Activated CD4-positive, alpha-beta memory T cell treated with anti-CD3 and anti-CD28 coated beads for 36 hours (primary cell): ENCODE data around the gene FANCE. TPM values are rescaled to one million over a fixed set of nuclear protein-coding genes. Genes with fewer than 3 reads are reported as not detected.

Source experiments
- CTCF ChIA-PET: fragments of 350-600 bp; sonication (Branson Sonifier 250); formaldehyde crosslinking; loops from one replicate; lab custom pipeline; 2021; ENCODE audit warnings: antibody characterized with exemption, inconsistent platforms; lab: Charles Lee
- POLR2A ChIA-PET: fragments of 350-600 bp; sonication (Branson Sonifier 250); formaldehyde crosslinking; loops from one replicate; lab custom pipeline; 2021; ENCODE audit warnings: antibody characterized with exemption; lab: Charles Lee
- DNase-seq: peaks from one replicate; pipeline ENCODE4 v3.0.0-alpha.2; 2020
- H3K27ac Mint-ChIP-seq: one replicate; pipeline ENCODE4 v1.8.0; 2021; ENCODE audit warnings: mixed read lengths
- H3K27me3 Mint-ChIP-seq: one replicate; pipeline ENCODE4 v1.8.0; 2021; ENCODE audit warnings: mixed read lengths
- H3K36me3 Mint-ChIP-seq: one replicate; pipeline ENCODE4 v1.8.0; 2021; ENCODE audit warnings: mixed read lengths
- H3K4me1 Mint-ChIP-seq: one replicate; pipeline ENCODE4 v1.8.0; 2021; ENCODE audit warnings: low read depth, mixed read lengths
- H3K4me3 Mint-ChIP-seq: one replicate; pipeline ENCODE4 v1.8.0; 2021; ENCODE audit warnings: mild to moderate bottlenecking, mixed read lengths
- H3K9me3 Mint-ChIP-seq: one replicate; pipeline ENCODE4 v1.8.0; 2021; ENCODE audit warnings: mixed read lengths
- intact Hi-C: fragments of 100-400 bp; cut with micrococcal nuclease; formaldehyde crosslinking; loops from one replicate; pipeline ENCODE4 v1.15.1; 2023
- total RNA-seq, 2 experiments: library from RNA; stranded (reverse); gene quantifications; one replicate each; pipeline ENCODE4 v1.2.3, GENCODE V29; 2021

Gene FANCE
- total RNA-seq, 2 experiments from 2014 or later = 18.9 to 19.2 TPM

DNA sequence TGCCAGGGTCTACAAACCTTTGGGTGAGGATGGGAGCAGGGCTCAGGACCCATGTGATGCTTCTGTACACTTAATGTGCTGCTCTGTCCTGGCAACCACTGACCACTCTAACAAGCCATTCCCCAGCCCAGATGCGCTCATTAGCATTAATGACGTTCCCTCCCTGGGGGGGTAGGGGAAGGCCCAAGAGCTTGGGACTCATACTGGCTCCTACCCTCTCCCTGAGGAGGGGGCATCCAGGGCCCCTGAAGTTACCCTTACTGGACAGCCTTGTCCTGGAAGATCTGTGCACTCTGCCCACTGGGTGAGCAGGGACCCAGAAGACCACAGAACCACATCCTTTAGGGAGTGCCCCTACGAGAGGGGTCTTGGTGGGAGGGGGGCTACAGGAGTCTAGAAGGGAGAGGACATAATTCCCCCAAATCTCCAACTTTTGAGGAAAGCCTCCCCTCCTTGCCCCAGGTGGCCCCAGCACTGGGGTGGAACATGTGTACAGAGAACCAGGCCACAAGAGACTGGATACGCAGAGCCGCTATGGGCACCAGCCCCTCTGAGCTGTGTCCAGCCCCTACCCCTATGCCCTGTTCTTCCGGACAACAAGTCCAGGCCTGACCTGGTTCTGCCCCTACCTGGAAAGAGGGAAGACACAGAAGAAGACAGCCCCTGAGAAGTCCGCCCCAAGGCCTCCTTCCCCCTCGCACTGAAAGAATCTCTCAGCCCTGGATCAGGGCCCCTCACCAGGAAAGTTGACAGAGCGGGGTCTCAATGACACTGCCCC lies 43.3 kb downstream of the FANCE start:
- Mint-ChIP-seq H3K27me3 (peaks cover 8% of the 10 kb centered on the region), H3K36me3 (no peaks in the 10 kb centered on the region), H3K27ac (no peak overlapping the region), H3K9me3 (no peaks in the 10 kb centered on the region), H3K4me3 (peak overlapping the region; percentile 61), H3K4me1 (peaks cover 14% of the 10 kb centered on the region)
- DNase-seq = no peak
- intact Hi-C loops = no loop called here
- POLR2A ChIA-PET = interaction anchor here (0.6 to 3.0 kb wide), 2 partner anchors 22 to 24 kb away, joined by 3 to 11 read pairs; no protein-coding TSS in a partner anchor
- CTCF ChIA-PET = interaction anchor here (0.8 kb wide), 1 partner anchor 8 kb away, joined by 3 read pairs; no protein-coding TSS in a partner anchor

DNA sequence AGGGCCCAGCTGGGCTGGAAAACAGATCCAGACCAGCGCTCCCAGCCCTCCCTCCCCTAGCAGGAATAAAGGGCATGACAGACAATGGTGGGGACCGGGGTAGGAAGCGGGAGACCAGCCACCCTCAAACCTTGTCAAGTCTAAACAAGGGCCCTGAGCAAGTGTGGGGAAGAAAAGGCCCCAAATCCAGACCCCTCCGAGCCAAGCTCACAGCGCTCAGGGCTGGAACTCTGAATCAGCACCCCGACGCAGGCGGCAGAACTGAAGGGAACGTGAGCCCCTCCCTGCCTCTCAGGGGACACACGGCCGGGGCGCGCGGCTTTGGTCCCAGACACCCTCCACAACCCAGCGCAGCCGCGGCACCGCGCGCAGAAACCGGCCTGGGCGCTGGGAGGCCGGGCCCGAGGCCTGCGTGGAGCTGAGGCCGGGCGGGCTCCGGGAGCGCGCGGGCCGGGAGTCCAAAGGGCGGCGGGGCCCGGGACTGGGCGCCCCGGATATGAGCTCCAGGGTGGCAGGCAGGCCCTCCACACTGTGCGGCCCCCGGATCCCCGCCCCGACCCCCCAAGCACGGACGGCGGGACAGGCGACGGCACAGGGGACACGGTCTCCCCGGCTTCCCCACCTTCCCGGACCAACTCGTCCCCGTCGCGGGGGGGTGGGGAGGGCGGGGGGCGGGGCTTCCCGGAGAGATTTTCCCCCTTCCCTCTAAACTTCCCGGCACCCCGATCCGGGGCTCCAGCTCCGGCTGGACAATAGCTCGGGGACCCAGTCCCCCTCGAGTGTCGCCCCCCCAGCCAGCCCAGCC lies 44.1 kb downstream of the FANCE start:
- ChIA-PET POLR2A (interaction anchor here (0.9 to 3.0 kb wide), 3 partner anchors 22 to 28 kb away, joined by 3 to 11 read pairs (median 5); partner anchors contain the start of gene RPL10A), CTCF (interaction anchor here (0.8 to 1.7 kb wide), 6 partner anchors 9 to 291 kb away, joined by 3 to 5 read pairs (median 3); partner anchors contain the start of gene ARMC12)
- H3K27ac Mint-ChIP-seq = no peak overlapping the region
- no peak for DNase-seq
- no peaks in the 10 kb centered on the region for H3K36me3 Mint-ChIP-seq
- intact Hi-C loops = no loop called here
- peaks cover 14% of the 10 kb centered on the region for H3K4me1 Mint-ChIP-seq
- H3K27me3 Mint-ChIP-seq = peaks cover 11% of the 10 kb centered on the region
- H3K4me3 Mint-ChIP-seq = peak overlapping the region; percentile 61
- no peaks in the 10 kb centered on the region for H3K9me3 Mint-ChIP-seq

DNA sequence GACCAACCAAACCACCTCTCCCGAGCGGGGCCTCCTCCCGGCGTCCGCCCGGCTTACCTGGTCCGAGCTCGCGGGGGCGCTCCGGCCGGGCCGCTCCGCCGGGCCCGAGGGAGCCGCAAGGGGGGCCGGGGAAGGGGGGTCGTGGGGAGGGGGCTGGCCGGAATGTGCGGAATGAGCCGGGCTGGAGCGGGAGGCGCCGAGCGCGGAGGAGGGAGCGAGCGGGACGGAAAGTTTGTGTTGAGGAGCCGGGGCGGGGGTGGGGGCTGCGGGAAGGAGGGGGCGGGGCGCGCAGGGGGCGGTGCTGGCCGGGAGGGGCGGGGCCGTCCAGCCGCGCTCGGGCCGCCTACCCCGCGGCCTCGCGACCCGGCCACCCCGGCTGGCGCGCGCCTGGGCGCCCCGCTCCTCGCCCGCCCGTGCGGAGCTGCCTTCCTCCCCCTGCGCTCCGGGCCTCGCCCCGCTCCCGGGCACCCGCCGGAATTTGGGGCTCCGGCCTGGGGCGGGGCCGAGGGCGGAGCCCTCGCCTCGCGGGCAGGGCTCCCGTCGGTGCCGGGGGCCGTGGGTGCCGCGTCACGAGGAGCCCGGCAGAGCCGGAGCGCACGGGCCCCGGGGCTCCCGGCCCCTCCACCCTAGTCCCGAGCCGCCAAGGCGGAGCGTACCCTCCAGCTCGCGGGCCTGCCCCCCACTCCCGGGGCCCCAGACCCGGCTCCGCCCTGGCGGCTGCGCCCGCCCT lies 44.9 kb downstream of the FANCE start, which contains the start of gene TEAD3:
TSS of gene TEAD3 (minus strand) at position 239 of the 730 bp plus-strand sequence.
- POLR2A ChIA-PET = interaction anchor here (0.9 to 3.0 kb wide), 5 partner anchors 23 to 29 kb away, joined by 3 to 11 read pairs (median 5); partner anchors contain the start of gene RPL10A
- H3K36me3 Mint-ChIP-seq = no peaks in the 10 kb centered on the region

DNA sequence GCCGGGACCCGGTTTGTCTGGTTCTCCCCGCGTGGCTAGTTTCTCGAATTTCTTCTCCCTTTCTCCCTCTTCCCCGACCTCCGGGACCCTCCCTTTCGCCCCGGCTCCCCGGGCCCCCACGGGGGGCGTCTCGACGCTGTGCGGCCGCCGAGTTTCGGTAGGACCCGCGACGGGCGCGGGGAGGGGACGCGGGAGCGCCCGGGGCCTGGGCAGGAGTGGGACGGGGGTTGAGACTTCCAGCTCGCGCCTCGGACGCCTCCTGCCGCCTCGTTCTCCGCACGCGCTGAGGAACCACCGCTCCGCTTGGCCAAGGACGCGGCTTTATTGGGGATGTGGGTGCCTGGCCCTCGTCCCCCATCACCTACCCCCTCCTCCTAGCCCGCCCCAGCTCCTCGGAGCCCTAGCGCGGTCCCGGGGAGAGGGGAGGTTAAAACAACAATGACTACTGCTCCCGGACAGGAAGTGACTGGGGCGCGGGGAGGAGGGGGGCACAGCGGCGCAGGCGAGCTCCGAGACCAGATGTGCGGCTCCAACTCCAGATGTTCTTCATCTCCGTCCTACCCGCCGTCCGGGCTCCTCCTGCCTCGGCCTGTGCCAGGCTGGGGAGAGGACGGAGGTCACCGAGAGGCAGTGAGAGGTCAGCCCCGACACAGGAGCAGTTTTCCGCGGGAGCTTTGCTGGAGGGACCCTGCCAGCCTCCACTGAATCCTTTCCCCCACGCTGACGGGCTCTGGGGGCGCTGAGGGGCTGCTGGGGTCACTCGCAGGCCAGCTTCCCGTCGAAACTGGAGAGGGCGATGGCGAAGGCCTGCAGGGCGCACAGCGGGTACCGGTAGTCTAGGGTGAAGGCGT lies 45.7 kb downstream of the FANCE start:
- peak; percentile 69 for DNase-seq
- no peaks in the 10 kb centered on the region for H3K36me3 Mint-ChIP-seq
- H3K4me1 Mint-ChIP-seq = peaks cover 14% of the 10 kb centered on the region
- H3K27me3 Mint-ChIP-seq = peaks cover 11% of the 10 kb centered on the region
- no peak overlapping the region for H3K27ac Mint-ChIP-seq
- POLR2A ChIA-PET = interaction anchor here (1.2 to 3.0 kb wide), 4 partner anchors 24 to 30 kb away, joined by 4 to 11 read pairs (median 5); partner anchors contain the start of gene RPL10A
- CTCF ChIA-PET = interaction anchor here (0.9 to 1.7 kb wide), 8 partner anchors 9 to 204 kb away, joined by 3 to 5 read pairs (median 3); no protein-coding TSS in a partner anchor
- H3K9me3 Mint-ChIP-seq = no peaks in the 10 kb centered on the region
- peak overlapping the region; percentile 71 for H3K4me3 Mint-ChIP-seq
- intact Hi-C loops = no loop called here

More for the DNA sequence above, 44.9 kb downstream of the FANCE start, which contains the start of gene TEAD3:
- no peak within 1 kb of the TSS for H3K27ac Mint-ChIP-seq
- peaks cover 11% of the 10 kb centered on the region for H3K27me3 Mint-ChIP-seq
- H3K9me3 Mint-ChIP-seq = no peaks in the 10 kb centered on the region
- peaks cover 14% of the 10 kb centered on the region for H3K4me1 Mint-ChIP-seq
- peak; percentile 55 for DNase-seq
- peak within 1 kb of the TSS; percentile 71 for H3K4me3 Mint-ChIP-seq
- intact Hi-C loops = no loop called here
- CTCF ChIA-PET = interaction anchor here (0.9 to 1.7 kb wide), 11 partner anchors 10 to 291 kb away, joined by 3 to 5 read pairs (median 3); partner anchors contain the start of gene ARMC12

DNA sequence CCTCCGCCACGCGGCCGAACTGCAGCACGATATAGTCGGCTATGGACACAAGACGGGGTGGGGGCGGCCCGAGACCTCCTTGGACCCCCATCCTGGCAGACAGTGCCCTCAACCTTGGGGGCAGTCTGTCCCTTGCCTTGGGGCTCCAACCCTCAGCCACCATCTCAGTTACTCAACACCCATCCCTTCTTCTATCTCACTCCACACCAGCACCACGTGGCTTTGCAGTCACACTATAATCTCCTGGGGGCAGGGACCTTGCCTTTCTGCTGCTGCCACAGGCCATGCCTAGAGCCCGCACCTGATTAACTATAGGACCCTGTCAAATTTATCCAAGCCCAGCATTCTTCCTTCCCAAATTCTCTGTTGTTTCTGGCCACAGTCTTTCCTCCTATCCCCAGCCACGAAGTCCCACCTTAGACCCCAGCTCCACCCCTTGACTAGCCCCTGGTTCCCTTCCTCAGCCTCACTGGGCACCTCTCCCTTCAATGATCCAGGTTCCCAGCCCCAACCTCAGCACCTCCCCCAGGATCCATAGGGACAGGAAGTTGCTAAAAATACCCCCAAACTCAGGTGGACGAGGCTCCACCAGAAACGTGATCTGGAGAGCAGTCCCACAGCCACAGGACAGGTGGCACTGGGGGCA lies 46.4 kb downstream of the FANCE start:
- CTCF ChIA-PET = interaction anchor here (1.1 to 1.7 kb wide), 5 partner anchors 12 to 205 kb away, joined by 3 to 5 read pairs (median 3); no protein-coding TSS in a partner anchor
- Mint-ChIP-seq H3K27me3 (peaks cover 11% of the 10 kb centered on the region), H3K4me1 (peaks cover 13% of the 10 kb centered on the region), H3K36me3 (no peaks in the 10 kb centered on the region), H3K4me3 (peak overlapping the region; percentile 71), H3K9me3 (no peaks in the 10 kb centered on the region), H3K27ac (no peak overlapping the region)
- DNase-seq = no peak
- POLR2A ChIA-PET = interaction anchor here (1.2 to 3.0 kb wide), 2 partner anchors 25 to 27 kb away, joined by 5 to 11 read pairs; no protein-coding TSS in a partner anchor
- intact Hi-C loops = no loop called here

DNA sequence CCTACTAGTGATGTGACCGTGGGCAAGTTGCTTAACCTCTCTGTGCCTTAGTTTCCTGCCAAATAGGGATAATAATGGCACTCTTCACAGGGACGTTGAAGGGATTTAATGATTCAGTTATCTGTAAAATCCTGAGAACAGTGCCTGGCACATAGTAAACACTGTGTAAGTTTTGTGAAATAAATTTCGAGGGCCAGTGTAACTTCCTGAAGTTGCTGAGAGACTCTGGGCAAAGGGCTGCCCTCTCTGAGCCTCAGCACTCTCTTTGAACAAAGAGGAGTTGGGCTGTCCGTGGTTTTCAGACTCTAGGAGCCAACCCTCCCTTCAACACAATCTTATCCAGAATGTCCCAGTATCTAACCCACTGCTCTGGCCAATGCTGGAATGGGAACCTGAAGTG lies 47.2 kb downstream of the FANCE start:
- CTCF ChIA-PET = no interaction called here

DNA sequence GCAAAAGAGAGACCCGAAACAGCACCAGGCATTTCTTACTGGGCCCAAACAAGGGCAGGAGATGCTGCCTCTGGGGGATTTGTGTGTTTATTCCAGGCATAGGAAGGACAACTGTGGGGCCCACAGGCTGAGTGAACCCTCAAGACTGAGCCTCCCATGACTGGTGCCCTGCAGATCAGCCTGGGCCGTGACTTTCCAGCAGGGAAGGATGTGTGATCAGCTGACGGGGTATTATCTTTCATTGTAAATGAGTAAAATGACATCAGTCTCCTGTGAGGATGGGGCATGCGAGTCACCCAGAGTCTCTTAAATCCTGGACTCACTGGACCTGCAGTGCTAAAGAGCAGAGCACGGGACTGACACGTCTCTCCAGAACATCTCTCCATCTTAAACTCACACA lies 48.6 kb downstream of the FANCE start:
- H3K4me3 Mint-ChIP-seq = no peak overlapping the region
- no peaks in the 10 kb centered on the region for H3K36me3 Mint-ChIP-seq
- H3K27me3 Mint-ChIP-seq = peaks cover 11% of the 10 kb centered on the region
- intact Hi-C loops = no loop called here
- peaks cover 7% of the 10 kb centered on the region for H3K4me1 Mint-ChIP-seq
- DNase-seq = no peak
- CTCF ChIA-PET = no interaction called here
- POLR2A ChIA-PET = no interaction called here
- H3K27ac Mint-ChIP-seq = no peak overlapping the region
- no peaks in the 10 kb centered on the region for H3K9me3 Mint-ChIP-seq

More for the DNA sequence above, 47.2 kb downstream of the FANCE start:
- H3K36me3 Mint-ChIP-seq = no peaks in the 10 kb centered on the region
- H3K9me3 Mint-ChIP-seq = no peaks in the 10 kb centered on the region
- POLR2A ChIA-PET = no interaction called here
- H3K4me1 Mint-ChIP-seq = peaks cover 7% of the 10 kb centered on the region
- intact Hi-C loops = no loop called here
- H3K27ac Mint-ChIP-seq = no peak overlapping the region
- no peak overlapping the region for H3K4me3 Mint-ChIP-seq
- H3K27me3 Mint-ChIP-seq = peaks cover 11% of the 10 kb centered on the region
- no peak for DNase-seq

DNA sequence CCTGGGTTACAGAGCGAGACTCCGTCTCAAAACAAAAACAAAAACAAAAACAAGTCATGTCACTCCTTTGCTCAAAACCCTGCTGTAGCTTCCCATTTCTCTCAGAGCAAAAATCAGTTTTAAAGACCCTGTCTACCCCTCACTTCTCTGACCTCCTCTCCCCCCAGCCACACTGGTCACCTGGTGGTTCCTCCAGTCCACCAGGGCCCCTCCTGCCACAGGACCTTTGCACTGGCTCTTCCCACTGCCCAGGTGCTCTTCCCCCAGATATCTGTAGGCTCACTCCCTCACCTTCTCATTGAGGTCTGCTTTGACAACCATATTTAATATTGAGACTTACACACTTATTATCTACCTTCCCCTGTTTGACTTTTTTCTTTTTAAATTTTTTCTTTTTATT lies 49.6 kb downstream of the FANCE start:
- POLR2A ChIA-PET = no interaction called here
- Mint-ChIP-seq H3K4me3 (no peak overlapping the region), H3K27ac (no peak overlapping the region), H3K36me3 (no peaks in the 10 kb centered on the region), H3K9me3 (no peaks in the 10 kb centered on the region), H3K4me1 (peaks cover 7% of the 10 kb centered on the region), H3K27me3 (peaks cover 11% of the 10 kb centered on the region)
- CTCF ChIA-PET = interaction anchor here (1.1 kb wide), 1 partner anchor 21 kb away, joined by 3 read pairs; no protein-coding TSS in a partner anchor
- intact Hi-C loops = no loop called here
- DNase-seq = no peak

DNA sequence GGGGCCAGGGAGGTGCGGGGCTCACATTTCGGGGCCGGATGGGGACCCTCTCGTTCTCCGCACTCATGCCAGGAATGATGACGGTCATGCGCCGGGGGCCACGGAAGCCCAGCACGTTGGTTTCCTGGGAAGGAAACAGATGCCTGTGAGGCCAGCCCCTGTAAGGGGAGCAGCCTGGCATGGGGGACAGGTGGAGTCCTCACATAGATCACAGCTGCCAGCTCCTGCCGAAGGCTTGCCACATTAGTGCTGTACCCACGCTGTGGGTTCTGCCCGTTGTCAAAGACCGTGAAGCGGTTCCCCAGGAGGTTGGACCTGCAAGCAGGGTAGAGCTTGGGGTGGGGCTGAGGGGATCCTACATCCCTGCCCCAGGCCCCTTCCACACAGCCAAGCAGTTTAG lies 51.4 kb downstream of the FANCE start:
- no peaks in the 10 kb centered on the region for H3K9me3 Mint-ChIP-seq

DNA sequence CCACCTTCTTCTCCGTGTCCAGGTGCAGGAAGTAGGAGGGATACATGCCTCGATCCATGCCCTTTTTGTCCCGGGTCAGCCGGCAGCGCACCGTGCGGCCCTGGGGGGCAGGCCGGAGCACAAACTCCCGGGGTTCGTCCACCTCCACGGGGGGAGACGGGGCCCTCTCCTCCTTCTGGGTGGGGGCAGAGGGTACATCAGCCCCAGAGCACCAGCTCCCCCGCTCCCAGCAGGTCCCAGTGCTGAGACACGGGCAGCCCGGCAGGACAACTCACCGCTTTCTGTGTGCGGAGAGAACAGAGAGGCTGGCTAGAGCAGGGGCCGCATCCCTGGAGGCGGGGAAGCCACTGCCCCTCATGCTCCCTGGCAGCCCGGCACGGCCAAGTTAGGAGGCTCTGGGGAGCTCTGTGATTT lies 53.9 kb downstream of the FANCE start:
- Mint-ChIP-seq H3K27me3 (peaks cover 6% of the 10 kb centered on the region), H3K4me3 (no peak overlapping the region), H3K36me3 (no peaks in the 10 kb centered on the region), H3K27ac (no peak overlapping the region), H3K4me1 (no peaks in the 10 kb centered on the region), H3K9me3 (no peaks in the 10 kb centered on the region)
- POLR2A ChIA-PET = no interaction called here
- CTCF ChIA-PET = interaction anchor here (1.3 kb wide), 1 partner anchor 231 kb away, joined by 4 read pairs; the partner anchor contains the start of gene ARMC12
- intact Hi-C loops = no loop called here
- DNase-seq = no peak

More for the DNA sequence above, 51.4 kb downstream of the FANCE start:
- ChIA-PET CTCF (interaction anchor here (0.9 kb wide), 1 partner anchor 49 kb away, joined by 4 read pairs; no protein-coding TSS in a partner anchor), POLR2A (no interaction called here)
- no peak for DNase-seq
- Mint-ChIP-seq H3K36me3 (no peaks in the 10 kb centered on the region), H3K27ac (no peak overlapping the region), H3K4me1 (peaks cover 3% of the 10 kb centered on the region), H3K27me3 (peaks cover 8% of the 10 kb centered on the region), H3K4me3 (no peak overlapping the region)
- intact Hi-C loops = no loop called here
